IMR-90 (cell line): ENCODE measurements around the gene KCNH6. TPM values are rescaled to one million over a fixed set of nuclear protein-coding genes. Genes with fewer than 3 reads are reported as not detected.

Experiments used
- ATAC-seq: fragments of 200-7000 bp; cut with Tn5 transposase; 2 replicates; pipeline ENCODE4 v1.9.1; 2020; ENCODE audit warnings: low read depth, mild to moderate bottlenecking, moderate library complexity
- BruUV-seq: library from RNA; stranded (reverse); fragments of 400-500 nt; replicated peaks from 2 replicates; lab custom pipeline; 2021; lab: Mats Ljungman, UMichigan
- CTCF ChIA-PET: fragments of 300-600 bp; formaldehyde crosslinking; extraction: SDS; loops from one replicate; lab custom pipeline; 2021; ENCODE audit warnings: antibody characterized with exemption; lab: Yijun Ruan, JAX
- POLR2A ChIA-PET: fragments of 300-600 bp; sonication (Branson Sonifier 250); formaldehyde crosslinking; loops from one replicate; lab custom pipeline; 2022; ENCODE audit warnings: antibody characterized with exemption; ENCODE audit not compliant: unreplicated experiment; lab: Charles Lee
- DNase-seq: peaks from one replicate; pipeline ENCODE4 v3.0.0; 2013
- H2AFZ ChIP-seq: replicated peaks from 2 replicates; pipeline ENCODE3; 2013; ENCODE audit warnings: low read length, mild to moderate bottlenecking; ENCODE audit not compliant: poor library complexity
- H2AK5ac ChIP-seq: 2 replicates; pipeline ENCODE4 v1.6.1; 2013; ENCODE audit warnings: low read depth, low read length, inconsistent platforms
- H2AK9ac ChIP-seq: replicated peaks from 2 replicates; pipeline ENCODE3; 2013; ENCODE audit warnings: mild to moderate bottlenecking, low read depth, low read length, moderate library complexity; ENCODE audit not compliant: poor library complexity
- H2BK120ac ChIP-seq: 2 replicates; pipeline ENCODE4 v1.6.1; 2013; ENCODE audit warnings: low read depth, low read length, inconsistent platforms
- H2BK15ac ChIP-seq: 3 replicates; pipeline ENCODE4 v1.6.1; 2013; ENCODE audit warnings: low read depth, low read length, inconsistent platforms
- H2BK20ac ChIP-seq: 2 replicates; pipeline ENCODE4 v1.6.1; 2013; ENCODE audit warnings: low read depth, mild to moderate bottlenecking, inconsistent platforms, low read length, moderate library complexity
- H2BK5ac ChIP-seq: 2 replicates; pipeline ENCODE4 v1.6.1; 2013; ENCODE audit warnings: mild to moderate bottlenecking, low read depth, low read length, inconsistent platforms; ENCODE audit not compliant: poor library complexity, severe bottlenecking
- H3K14ac ChIP-seq: replicated peaks from 2 replicates; pipeline ENCODE4 v1.6.1; 2013; ENCODE audit warnings: low read depth, low read length, inconsistent platforms
- H3K18ac ChIP-seq: 2 replicates; pipeline ENCODE4 v1.6.1; 2013; ENCODE audit warnings: low read depth, low read length, control low read depth
- H3K23ac ChIP-seq: 2 replicates; pipeline ENCODE4 v1.6.1; 2013; ENCODE audit warnings: low read depth, low read length, inconsistent platforms
- H3K27ac ChIP-seq: 2 replicates; pipeline ENCODE4 v1.5.1; 2013; ENCODE audit warnings: mild to moderate bottlenecking, control low read depth, low read length; ENCODE audit not compliant: insufficient read depth
- H3K27me3 ChIP-seq: 2 replicates; pipeline ENCODE4 v1.6.1; 2013; ENCODE audit warnings: low read length; ENCODE audit not compliant: control insufficient read depth, insufficient read depth
- H3K36me3 ChIP-seq: 2 replicates; pipeline ENCODE4 v1.6.1; 2013; ENCODE audit warnings: low read length, mixed read lengths; ENCODE audit not compliant: control insufficient read depth, insufficient read depth
- H3K4ac ChIP-seq: 2 replicates; pipeline ENCODE4 v1.6.1; 2013; ENCODE audit warnings: low read depth, low read length, inconsistent platforms
- H3K4me1 ChIP-seq: 2 replicates; pipeline ENCODE4 v1.6.1; 2013; ENCODE audit warnings: low read length, mixed read lengths; ENCODE audit not compliant: control insufficient read depth, insufficient read depth
- H3K4me2 ChIP-seq: 2 replicates; pipeline ENCODE4 v1.6.1; 2013; ENCODE audit warnings: low read depth, mild to moderate bottlenecking, control low read depth, low read length, moderate library complexity
- H3K4me3 ChIP-seq: 2 replicates; pipeline ENCODE4 v1.5.1; 2013; ENCODE audit warnings: low read depth, mild to moderate bottlenecking, control low read depth, low read length, moderate library complexity; ENCODE audit not compliant: insufficient read depth
- H3K56ac ChIP-seq: 2 replicates; pipeline ENCODE4 v1.6.1; 2013; ENCODE audit warnings: low read length, inconsistent platforms; ENCODE audit not compliant: insufficient read depth; ENCODE audit errors: extremely low read depth
- H3K79me1 ChIP-seq, 2 experiments: 2 replicates each; pipeline ENCODE4 v1.6.1; 2013; ENCODE audit warnings: low read length in 2 of 2, inconsistent platforms in 1 of 2, low read depth in 1 of 2
- H3K9ac ChIP-seq: 2 replicates; pipeline ENCODE4 v1.6.1; 2013; ENCODE audit warnings: low read depth, low read length, control low read depth
- H3K9me1 ChIP-seq: 2 replicates; pipeline ENCODE4 v1.6.1; 2013; ENCODE audit warnings: low read length, inconsistent platforms; ENCODE audit not compliant: insufficient read depth
- H3K9me3 ChIP-seq: 2 replicates; pipeline ENCODE4 v1.6.1; 2013; ENCODE audit warnings: low read length; ENCODE audit not compliant: control insufficient read depth, insufficient read depth
- H4K20me1 ChIP-seq: 2 replicates; pipeline ENCODE4 v1.6.1; 2013; ENCODE audit warnings: low read length, inconsistent platforms; ENCODE audit not compliant: insufficient read depth
- H4K5ac ChIP-seq: 2 replicates; pipeline ENCODE4 v1.6.1; 2013; ENCODE audit warnings: mild to moderate bottlenecking, low read depth, low read length, control low read depth
- H4K8ac ChIP-seq, 2 experiments: 2 replicates each; pipeline ENCODE4 v1.6.1; 2013; ENCODE audit warnings: low read depth in 2 of 2, low read length in 2 of 2, control low read depth in 1 of 2, inconsistent platforms in 1 of 2
- H4K91ac ChIP-seq: 2 replicates; pipeline ENCODE4 v1.6.1; 2013; ENCODE audit warnings: low read depth, low read length, inconsistent platforms; ENCODE audit not compliant: insufficient read depth
- BHLHE40 ChIP-seq: fragments of 150-350 bp; IDR thresholded peaks from 2 replicates; pipeline ENCODE4 v1.6.1; 2016; ENCODE audit warnings: mild to moderate bottlenecking, low read depth, low read length
- CEBPB ChIP-seq: IDR thresholded peaks from 2 replicates; pipeline ENCODE4 v1.6.1; 2012; ENCODE audit warnings: low read depth, low read length, improper control_type of control experiment
- CHD1 ChIP-seq: IDR thresholded peaks from 2 replicates; pipeline ENCODE4 v1.6.1; 2012; ENCODE audit warnings: low read depth, low read length, improper control_type of control experiment
- USF2 ChIP-seq: fragments of 150-350 bp; IDR thresholded peaks from 2 replicates; pipeline ENCODE4 v1.6.1; 2017; ENCODE audit warnings: mild to moderate bottlenecking, antibody characterized with exemption, low read length, low read depth
- WGBS, 2 experiments: methylation state at CpG; one replicate each; pipeline versions ENCODE4 v1.1.5 to v1.1.7; 2013; ENCODE audit warnings: missing lambda C conversion rate in 2 of 2; ENCODE audit not compliant: insufficient read length in 1 of 2; ENCODE audit errors: extremely low coverage in 2 of 2; 5-methylcytosine and 5-hydroxymethylcytosine counted together
- dilution Hi-C: fragments of 300-500 bp; cut with HindIII; formaldehyde crosslinking; loops from one replicate; pipeline ENCODE4 v1.14.3; 2018; ENCODE audit warnings: low sequenced_read_pairs; ENCODE audit not compliant: unreplicated experiment
- in situ Hi-C: fragments of 300-500 bp; cut with MboI; formaldehyde crosslinking; loops from 3 replicates; pipeline ENCODE4 v1.14.3; 2019; ENCODE audit warnings: low sequenced_read_pairs, inconsistent platforms, mixed read lengths
- intact Hi-C: fragments of 100-400 bp; cut with micrococcal nuclease; formaldehyde crosslinking; loops from 2 replicates; pipeline ENCODE4 v1.10.0; 2022
- polyA plus RNA-seq, 3 experiments: library from polyadenylated mRNA; depleted of rRNA; stranded (reverse); fragments of >200 nt; gene quantifications; 2 replicates each; pipeline ENCODE4 v1.2.3, GENCODE V29; 2012; ENCODE audit warnings: low replicate concordance in 1 of 3
- total RNA-seq: library from RNA; depleted of rRNA; stranded (reverse); fragments of >200 nt; gene quantifications from 2 replicates; pipeline ENCODE4 v1.2.3, GENCODE V29; 2012

KCNH6 gene
- total and polyA plus RNA-seq, 2 of the 4 experiments (the other 2 are of a cell fraction), result 0.17 to 0.18 TPM

DNA sequence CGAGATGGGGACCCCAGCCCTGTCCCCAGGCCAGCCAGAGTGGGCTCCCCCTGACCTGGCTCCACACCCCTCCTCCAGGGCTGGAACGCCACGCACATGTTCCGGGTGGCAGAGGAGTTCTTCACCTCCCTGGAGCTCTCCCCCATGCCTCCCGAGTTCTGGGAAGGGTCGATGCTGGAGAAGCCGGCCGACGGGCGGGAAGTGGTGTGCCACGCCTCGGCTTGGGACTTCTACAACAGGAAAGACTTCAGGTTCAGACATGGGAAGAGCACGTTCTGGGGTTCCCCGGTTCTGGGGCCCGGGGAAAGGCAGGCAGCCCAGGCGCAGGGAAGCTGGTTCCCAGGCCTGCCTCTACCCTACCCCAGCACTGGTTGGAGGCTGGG, 41.7 kb upstream of the KCNH6 start:
- Histone ChIP-seq H2AFZ (no peak overlapping the region), H4K8ac (no peak overlapping the region), H4K5ac (no peak overlapping the region), H3K56ac (no peak overlapping the region), H3K9me1 (peaks cover 3% of the 10 kb centered on the region; the same call in 1 of the 2 replicates), H2AK5ac (no peak overlapping the region), H3K14ac (no peak overlapping the region), H3K23ac (no peak overlapping the region), H3K4me2 (no peak overlapping the region), H3K79me1 (no peaks in the 10 kb centered on the region), H3K4ac (no peak overlapping the region), H3K9ac (no peak overlapping the region), H3K9me3 (no peaks in the 10 kb centered on the region), H4K20me1 (no peaks in the 10 kb centered on the region), H3K27ac (no peak overlapping the region), H2BK20ac (no peak overlapping the region), H2BK120ac (no peak overlapping the region), H2AK9ac (peak overlapping the region; percentile 8), H3K18ac (no peak overlapping the region), H2BK15ac (no peak overlapping the region), H2BK5ac (no peak overlapping the region), H3K4me3 (no peak overlapping the region), H3K4me1 (peaks cover 11% of the 10 kb centered on the region), H4K91ac (no peak overlapping the region), H3K27me3 (peaks cover 8% of the 10 kb centered on the region), H3K36me3 (no peaks in the 10 kb centered on the region)
- DNase-seq, result no peak
- ChIA-PET POLR2A (interaction anchor here (0.7 kb wide), 1 partner anchor 17 kb away, joined by 3 read pairs; no protein-coding TSS in a partner anchor), CTCF (interaction anchor here (1.0 kb wide), 1 partner anchor 56 kb away, joined by 3 read pairs; no protein-coding TSS in a partner anchor)
- in situ Hi-C loops (no loop called here), dilution Hi-C loops (no loop called here), intact Hi-C loops (no loop called here)
- BruUV-seq, result no TSS peak
- 92% methylated on average over 6 of the region's 16 CpGs; no CpG with 5 or more reads in 1 of the 2 experiments for WGBS, 2 experiments
- ATAC-seq, result no peak
- TF ChIP-seq CEBPB, result no peak
- TF ChIP-seq CHD1, result no peak
- TF ChIP-seq USF2, result no peak
- no peak for TF ChIP-seq BHLHE40
